ENCODE results near the gene HLA-DRA. TPM values are rescaled to one million over a fixed set of nuclear protein-coding genes. Genes with fewer than 3 reads are reported as not detected.
"Not testable (repeated sequence)": the region's sequence is repeated elsewhere in the genome, so short reads cannot be mapped to it uniquely, and the experiment has no call there.

Gene HLA-DRA
- total and polyA plus RNA-seq, 3 donors from 2014 or later = 23.4 to 626 (median 50.2) TPM

GRCh38 chr6:32457054-32457453 is 17.4 kb downstream of the HLA-DRA start:
- H3K4me3 ChIP-seq = no peak overlapping the region
- no peaks in the 10 kb centered on the region for H3K4me1 ChIP-seq
- H3K36me3 ChIP-seq (ENCODE audit: low read depth, missing control alignments) = no peaks in the 10 kb centered on the region
- no peak overlapping the region for H3K27ac ChIP-seq
- intact Hi-C loops (cut with DNase I; ENCODE audit: low total_unique reads) = no loop called here
- TF ChIP-seq CTCF (IDR thresholded peaks at IDR 0.05) = no peak
- no peak for TF ChIP-seq POLR2A (IDR thresholded peaks at IDR 0.05)
- no peaks in the 10 kb centered on the region for H3K27me3 ChIP-seq
- 78 to 80% methylated on average over 4 of the region's 4 CpGs for WGBS, 2 donors
- DNase-seq = no peak
- H3K9me3 ChIP-seq = no peaks in the 10 kb centered on the region

- Histone ChIP-seq H3K4me3 (peak overlapping the region; percentile 29 to 59), H3K36me3 (ENCODE audit: low read depth, missing control alignments) (no peaks in the 10 kb centered on the region), H3K27ac (no peak overlapping the region), H3K4me1 (no peaks in the 10 kb centered on the region), H3K9me3 (no peaks in the 10 kb centered on the region), H3K27me3 (no peaks in the 10 kb centered on the region)
- 49 to 56% methylated on average over 23 to 29 of the region's 29 CpGs for WGBS, 2 donors
- intact Hi-C loops (cut with DNase I; ENCODE audit: low total_unique reads) = no loop called here
- peak; percentile 55 for DNase-seq
- TF ChIP-seq POLR2A (IDR thresholded peaks at IDR 0.05) = no peak
- no peak for TF ChIP-seq CTCF (IDR thresholded peaks at IDR 0.05)
Measured at GRCh38 chr6:32459781-32460424, 20.2 kb downstream of the HLA-DRA start.

- Histone ChIP-seq H3K27me3 (no peaks in the 10 kb centered on the region), H3K36me3 (ENCODE audit: low read depth, missing control alignments) (no peaks in the 10 kb centered on the region), H3K9me3 (no peaks in the 10 kb centered on the region), H3K27ac (no peak overlapping the region), H3K4me3 (peak overlapping the region in 1 of 2 donors; percentile 59), H3K4me1 (no peaks in the 10 kb centered on the region)
- 40 to 42% methylated on average over 4 of the region's 4 CpGs for WGBS, 2 donors
- DNase-seq = no peak
- intact Hi-C loops (cut with DNase I; ENCODE audit: low total_unique reads) = no loop called here
- no peak for TF ChIP-seq POLR2A (IDR thresholded peaks at IDR 0.05)
- no peak for TF ChIP-seq CTCF (IDR thresholded peaks at IDR 0.05)
Measured at GRCh38 chr6:32460528-32460927, 20.8 kb downstream of the HLA-DRA start.

GRCh38 chr6:32461493-32461892 is 21.8 kb downstream of the HLA-DRA start:
- Histone ChIP-seq H3K9me3 (no peaks in the 10 kb centered on the region), H3K36me3 (ENCODE audit: low read depth, missing control alignments) (no peaks in the 10 kb centered on the region), H3K4me1 (no peaks in the 10 kb centered on the region), H3K27me3 (no peaks in the 10 kb centered on the region), H3K27ac (no peak overlapping the region), H3K4me3 (no peak overlapping the region)
- intact Hi-C loops (cut with DNase I; ENCODE audit: low total_unique reads) = no loop called here
- 69 to 83% methylated on average over 5 of the region's 5 CpGs for WGBS, 2 donors
- DNase-seq = no peak
- TF ChIP-seq CTCF (IDR thresholded peaks at IDR 0.05) (no peak), POLR2A (IDR thresholded peaks at IDR 0.05) (no peak)

GRCh38 chr6:32462609-32463008 is 22.9 kb downstream of the HLA-DRA start:
- TF ChIP-seq POLR2A (IDR thresholded peaks at IDR 0.05) (no peak), CTCF (IDR thresholded peaks at IDR 0.05) (no peak)
- no peak for DNase-seq
- H3K27me3 ChIP-seq = no peaks in the 10 kb centered on the region
- H3K4me1 ChIP-seq = no peaks in the 10 kb centered on the region
- intact Hi-C loops (cut with DNase I; ENCODE audit: low total_unique reads) = no loop called here
- WGBS, 2 donors = 37 to 64% methylated on average over 3 of the region's 3 CpGs
- H3K36me3 ChIP-seq (ENCODE audit: low read depth, missing control alignments) = no peaks in the 10 kb centered on the region
- H3K9me3 ChIP-seq = no peaks in the 10 kb centered on the region
- no peak overlapping the region for H3K4me3 ChIP-seq
- H3K27ac ChIP-seq = no peak overlapping the region

GRCh38 chr6:32467743-32468503 is 28.2 kb downstream of the HLA-DRA start:
- intact Hi-C loops (cut with DNase I; ENCODE audit: low total_unique reads); H3K36me3 ChIP-seq (ENCODE audit: low read depth, missing control alignments); H3K9me3 ChIP-seq; H3K27me3 ChIP-seq; DNase-seq; H3K27ac ChIP-seq; H3K4me1 ChIP-seq; H3K4me3 ChIP-seq: not testable (repeated sequence)
- WGBS, 2 donors = 51 to 65% methylated on average over 5 of the region's 5 CpGs

Data from testis (tissue), 3 donors.